DOHH2 (cell line): ENCODE measurements around the gene IL18.
"Not testable (repeated sequence)": the region's sequence is repeated elsewhere in the genome, so short reads cannot be mapped to it uniquely, and the experiment has no call there.

Experiments used
- H3F3A ChIP-seq: fragments of 200-600 bp; sonication (generic), shearing (Covaris generic); 2 replicates; pipeline ENCODE4 v1.6.0; 2016; ENCODE audit warnings: antibody characterized with exemption, mild to moderate bottlenecking; ENCODE audit not compliant: control insufficient read depth, insufficient read depth
- H3K27ac ChIP-seq: fragments of 200-600 bp; sonication (generic); 2 replicates; pipeline ENCODE4 v1.5.1; 2014; ENCODE audit warnings: low read depth, mild to moderate bottlenecking, low read length, moderate library complexity
- H3K27me3 ChIP-seq: fragments of 200-600 bp; sonication (generic); 2 replicates; pipeline ENCODE4 v1.6.1; 2014; ENCODE audit warnings: mild to moderate bottlenecking, low read length, mixed read lengths; ENCODE audit not compliant: control insufficient read depth
- H3K36me3 ChIP-seq: fragments of 200-600 bp; sonication (generic); 2 replicates; pipeline ENCODE4 v1.6.1; 2014; ENCODE audit warnings: mild to moderate bottlenecking, low read length, moderate library complexity, mixed read lengths; ENCODE audit not compliant: control insufficient read depth
- H3K4me1 ChIP-seq: fragments of 200-600 bp; sonication (generic); 2 replicates; pipeline ENCODE4 v1.6.1; 2014; ENCODE audit warnings: mild to moderate bottlenecking, low read length, mixed read lengths; ENCODE audit not compliant: control insufficient read depth
- H3K4me2 ChIP-seq: fragments of 200-600 bp; sonication (generic); 2 replicates; pipeline ENCODE4 v1.6.0; 2014; ENCODE audit warnings: mild to moderate bottlenecking, low read length, moderate library complexity
- H3K4me3 ChIP-seq: fragments of 200-600 bp; sonication (generic); 2 replicates; pipeline ENCODE4 v1.5.1; 2014; ENCODE audit warnings: mild to moderate bottlenecking, low read length, mixed read lengths
- H3K79me2 ChIP-seq: fragments of 200-600 bp; sonication (generic); 2 replicates; pipeline ENCODE4 v1.6.1; 2014; ENCODE audit warnings: mild to moderate bottlenecking, low read length, mixed read lengths; ENCODE audit not compliant: control insufficient read depth
- H3K9me2 ChIP-seq: fragments of 200-600 bp; sonication (generic); replicated peaks from 2 replicates; pipeline ENCODE4 v1.6.1; 2014; ENCODE audit warnings: mild to moderate bottlenecking, low read length, mixed read lengths; ENCODE audit not compliant: control insufficient read depth
- H3K9me3 ChIP-seq: fragments of 200-600 bp; sonication (generic); 2 replicates; pipeline ENCODE4 v1.6.1; 2014; ENCODE audit warnings: antibody characterized with exemption, low read length, mixed read lengths; ENCODE audit not compliant: control insufficient read depth, insufficient read depth
- H4K20me1 ChIP-seq: fragments of 200-600 bp; sonication (generic); 2 replicates; pipeline ENCODE4 v1.6.0; 2014; ENCODE audit warnings: low read depth, mild to moderate bottlenecking, antibody characterized with exemption, low read length, moderate library complexity; ENCODE audit not compliant: control insufficient read depth, insufficient read depth
- EZH2phosphoT487 ChIP-seq: fragments of 200-600 bp; sonication (generic); IDR thresholded peaks from 2 replicates; pipeline ENCODE4 v1.6.1; 2017; ENCODE audit warnings: borderline replicate concordance, mild to moderate bottlenecking, antibody characterized with exemption, low read length, moderate library complexity, mixed read lengths
- TF ChIP-seq, protein P1 (sequence below): fragments of 200-600 bp; sonication (generic); IDR thresholded peaks from one replicate; pipeline ENCODE4 v1.5.1; 2014; ENCODE audit warnings: antibody characterized with exemption, mild to moderate bottlenecking, low read depth, low read length; ENCODE audit not compliant: poor library complexity, severe bottlenecking

Gene IL18

DNA sequence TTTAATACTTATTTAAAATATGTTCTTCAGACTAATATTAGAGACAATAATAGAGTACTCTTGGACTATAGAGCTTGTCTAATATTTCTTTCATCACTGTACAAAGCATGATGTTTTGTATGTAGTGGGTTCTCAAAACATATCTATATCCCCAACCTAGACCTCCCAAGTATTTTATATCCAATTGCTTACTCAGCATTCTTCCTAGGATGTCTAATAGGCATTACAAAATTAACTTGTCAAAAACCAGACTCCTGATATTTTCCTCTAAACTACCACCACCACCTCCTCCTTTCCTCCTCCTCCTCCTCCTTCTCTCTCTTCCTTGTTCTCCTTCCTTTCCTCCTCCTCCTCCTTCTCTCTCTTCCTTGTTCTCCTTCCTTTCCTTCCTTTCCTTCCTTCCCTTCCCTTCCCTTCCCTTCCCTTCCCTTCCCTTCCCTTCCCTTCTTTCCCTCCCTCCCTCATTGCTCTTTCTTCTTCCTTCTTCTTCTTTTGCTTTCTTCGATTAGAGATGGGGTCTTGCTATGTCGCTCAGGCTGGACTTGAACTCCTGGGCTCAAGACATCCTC is 32.7 kb upstream of the IL18 start:
- Histone ChIP-seq H3K9me2 (no peaks in the 10 kb centered on the region), H3K27ac (no peak overlapping the region), H3K4me2 (no peak overlapping the region), H3K79me2 (no peaks in the 10 kb centered on the region), H3K36me3 (no peaks in the 10 kb centered on the region), H3F3A (no peaks in the 10 kb centered on the region), H3K4me1 (peaks cover 7% of the 10 kb centered on the region), H3K4me3 (no peak overlapping the region), H4K20me1 (no peaks in the 10 kb centered on the region), H3K27me3 (peaks cover 18% of the 10 kb centered on the region), H3K9me3 (no peaks in the 10 kb centered on the region)
- TF ChIP-seq, protein P1, sequence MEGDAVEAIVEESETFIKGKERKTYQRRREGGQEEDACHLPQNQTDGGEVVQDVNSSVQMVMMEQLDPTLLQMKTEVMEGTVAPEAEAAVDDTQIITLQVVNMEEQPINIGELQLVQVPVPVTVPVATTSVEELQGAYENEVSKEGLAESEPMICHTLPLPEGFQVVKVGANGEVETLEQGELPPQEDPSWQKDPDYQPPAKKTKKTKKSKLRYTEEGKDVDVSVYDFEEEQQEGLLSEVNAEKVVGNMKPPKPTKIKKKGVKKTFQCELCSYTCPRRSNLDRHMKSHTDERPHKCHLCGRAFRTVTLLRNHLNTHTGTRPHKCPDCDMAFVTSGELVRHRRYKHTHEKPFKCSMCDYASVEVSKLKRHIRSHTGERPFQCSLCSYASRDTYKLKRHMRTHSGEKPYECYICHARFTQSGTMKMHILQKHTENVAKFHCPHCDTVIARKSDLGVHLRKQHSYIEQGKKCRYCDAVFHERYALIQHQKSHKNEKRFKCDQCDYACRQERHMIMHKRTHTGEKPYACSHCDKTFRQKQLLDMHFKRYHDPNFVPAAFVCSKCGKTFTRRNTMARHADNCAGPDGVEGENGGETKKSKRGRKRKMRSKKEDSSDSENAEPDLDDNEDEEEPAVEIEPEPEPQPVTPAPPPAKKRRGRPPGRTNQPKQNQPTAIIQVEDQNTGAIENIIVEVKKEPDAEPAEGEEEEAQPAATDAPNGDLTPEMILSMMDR: no peak
- TF ChIP-seq EZH2phosphoT487: no peak

GRCh38 chr11:112195951-112196351 is 32.1 kb upstream of the IL18 start:
- Histone ChIP-seq H3K9me3 (no peaks in the 10 kb centered on the region), H3K36me3 (no peaks in the 10 kb centered on the region), H3K4me2 (no peak overlapping the region), H3K27me3 (peaks cover 18% of the 10 kb centered on the region), H3K27ac (no peak overlapping the region), H4K20me1 (no peaks in the 10 kb centered on the region), H3F3A (no peaks in the 10 kb centered on the region), H3K4me1 (peaks cover 7% of the 10 kb centered on the region), H3K9me2 (no peaks in the 10 kb centered on the region), H3K79me2 (no peaks in the 10 kb centered on the region), H3K4me3 (no peak overlapping the region)
- TF ChIP-seq, protein P1: no peak
- TF ChIP-seq EZH2phosphoT487: no peak

DNA sequence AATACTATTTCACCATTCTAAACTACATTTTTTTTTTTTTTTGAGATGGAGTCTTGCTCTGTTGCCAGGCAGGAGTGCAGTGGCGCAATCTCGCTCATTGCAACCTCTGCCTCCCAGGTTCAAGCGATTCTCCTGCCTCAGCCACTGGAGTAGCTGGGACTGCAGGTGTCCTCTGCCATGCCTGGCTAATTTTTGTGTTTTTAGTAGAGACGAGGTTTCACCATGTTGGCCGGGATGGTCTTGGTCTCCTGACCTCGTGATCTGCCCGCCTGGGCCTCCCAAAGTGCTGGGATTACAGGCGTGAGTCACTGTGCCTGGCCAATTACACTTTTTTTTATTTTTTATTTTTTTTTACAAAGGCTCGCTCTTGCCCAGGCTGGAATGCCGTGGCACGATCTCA is 31.2 kb upstream of the IL18 start:
- H3K4me1 ChIP-seq, H3F3A ChIP-seq, H3K79me2 ChIP-seq, H3K36me3 ChIP-seq, H3K27ac ChIP-seq, H3K9me3 ChIP-seq, H3K9me2 ChIP-seq, H4K20me1 ChIP-seq, H3K4me2 ChIP-seq, H3K4me3 ChIP-seq: not testable (repeated sequence)
- H3K27me3 ChIP-seq: peaks cover 15% of the 10 kb centered on the region

- Histone ChIP-seq H3K4me2 (no peak overlapping the region), H3K9me3 (no peaks in the 10 kb centered on the region), H3K27ac (no peak overlapping the region), H3K9me2 (no peaks in the 10 kb centered on the region), H3K4me1 (no peaks in the 10 kb centered on the region), H3K79me2 (no peaks in the 10 kb centered on the region), H3K27me3 (peaks cover 4% of the 10 kb centered on the region; the same call in 1 of the 2 replicates), H3K36me3 (no peaks in the 10 kb centered on the region), H4K20me1 (no peaks in the 10 kb centered on the region), H3K4me3 (no peak overlapping the region), H3F3A (no peaks in the 10 kb centered on the region)
- TF ChIP-seq, protein P1: no peak
- TF ChIP-seq EZH2phosphoT487: no peak
Measured at GRCh38 chr11:112186304-112186703, 22.4 kb upstream of the IL18 start.
